Heart right ventricle (tissue), 16 donors: Measurements from ENCODE around the gene GBX1. TPM values are rescaled to one million over a fixed set of nuclear protein-coding genes. Genes with fewer than 3 reads are reported as not detected.

Source experiments
- ATAC-seq, 8 donors: fragments of 200-7000 bp; cut with Tn5 transposase; one replicate each; pipeline ENCODE4 v1.9.1; 2020; ENCODE audit warnings: mild to moderate bottlenecking in 8 of 8, moderate library complexity in 8 of 8, moderate number of reproducible peaks in 1 of 8
- DNase-seq, 2 donors: peaks; one replicate each; pipeline ENCODE4 v3.0.0-alpha.2; 2020
- H3K27ac ChIP-seq, 10 donors: fragments of 200-600 bp; sonication (generic) in 2 of 10; one replicate each; pipeline versions ENCODE4 v1.5.0 to v1.8.0; 2020 to 2022; ENCODE audit warnings: mild to moderate bottlenecking in 3 of 10
- H3K27me3 ChIP-seq, 7 donors: fragments of 200-600 bp; one replicate each; pipeline ENCODE4 v1.8.0; 2021 to 2022; ENCODE audit warnings: mild to moderate bottlenecking in 2 of 7
- H3K36me3 ChIP-seq, 9 donors: fragments of 200-600 bp; sonication (generic) in 1 of 9; one replicate each; pipeline versions ENCODE4 v1.5.0 to v1.8.0; 2020 to 2022; ENCODE audit warnings: mild to moderate bottlenecking in 2 of 9
- H3K4me1 ChIP-seq, 9 donors: fragments of 200-600 bp; sonication (generic) in 1 of 9; one replicate each; pipeline versions ENCODE4 v1.5.0 to v1.8.0; 2020 to 2022; ENCODE audit warnings: mild to moderate bottlenecking in 4 of 9
- H3K4me3 ChIP-seq, 10 donors: fragments of 200-600 bp; sonication (generic) in 2 of 10; one replicate each; pipeline versions ENCODE4 v1.5.0 to v1.8.0; 2020 to 2022; ENCODE audit warnings: mild to moderate bottlenecking in 7 of 10, moderate library complexity in 2 of 10
- H3K9me3 ChIP-seq, 11 donors: fragments of 200-600 bp in 10 of 11; sonication (generic) in 2 of 11; one replicate each; pipeline versions ENCODE4 v1.5.0 to v1.8.0; 2013 to 2022; ENCODE audit warnings: mild to moderate bottlenecking in 2 of 11, control low read depth in 1 of 11, moderate library complexity in 1 of 11
- WGBS, 2 donors: extraction: QIAGEN DNeasy Blood & Tissue Kit; methylation state at CpG; one replicate each; pipeline ENCODE4 v1.1.7; 2013; ENCODE audit warnings: inconsistent platforms in 1 of 2; 5-methylcytosine and 5-hydroxymethylcytosine counted together
- intact Hi-C, 10 donors: fragments of 100-400 bp; cut with DNase I; formaldehyde crosslinking; loops; one replicate each; pipeline versions ENCODE4 v1.11.1 to v1.14.2; 2022
- polyA plus RNA-seq, 2 donors: library from polyadenylated mRNA; stranded (reverse); fragments of 200-250 nt; gene quantifications; one replicate each; pipeline ENCODE4 v1.2.3, GENCODE V29; 2013
- total RNA-seq, 10 donors: library from RNA; stranded (reverse); fragmentation: NEBNext Ultra II Directional in 3 of 10; extraction: Animal tissue kit (Norgen Biotek cat#: 25700) in 3 of 10; gene quantifications; one replicate each; pipeline versions ENCODE4 v1.2.1 to v1.2.4, GENCODE V29; 2021 to 2023
- TF ChIP-seq, protein P1 (sequence below), 9 donors: fragments of 200-600 bp; sonication (generic) in 2 of 9; IDR thresholded peaks; one replicate each; pipeline versions ENCODE4 v1.5.0 to v1.8.0; 2021 to 2022; ENCODE audit warnings: antibody characterized with exemption in 9 of 9, mild to moderate bottlenecking in 5 of 9, moderate library complexity in 1 of 9
- donor health status: Arrhythmogenic right ventricular cardiomyopathy.
- donor health status: ischemic (EF 13 %, LVEDD 7.1; RV severe dilation, severe dysfunction).
- donor health status: healthy with polysubstance abuse.
- donor health status: DM: no; HTN: yes; CAD: no.
- donor health status: DM: no; HTN: no; CAD: no.
- donor health status: ischemic (EF 25% LVEDD 6.9; RV normal size, moderate dysfunction).
- donor health status: ischemic (EF 25% LVEDD 5.7; RV mildly dilated, moderate dysfunction).
- donor health status: healthy.
- donor health status: DM: yes; HTN: yes; CAD: no.
- donor health status: Ischemic cardiomyopathy.
- donor health status: ischemic (EF 35%, LVEDD 5.7; RV mildly dilated, moderate dysfunction).
- donor health status: nonischemic (EF 11% LVEDD 7.7; RV severe dilation, severe dysfunction).
- donor health status: DM: yes; HTN: yes; CAD: no.
- donor health status: PGD.
- donor health status: ischemic (EF 29% LVEDD 5.4; RV normal size, mild dysfunction).
- donor health status: nonischemic (EF 23%, LVEDD 6.1; RV moderate dilation, normal function).

Gene GBX1
- total and polyA plus RNA-seq, 12 donors: 0.04 to 2.0 (median 0.93) TPM; not detected in 3

DNA sequence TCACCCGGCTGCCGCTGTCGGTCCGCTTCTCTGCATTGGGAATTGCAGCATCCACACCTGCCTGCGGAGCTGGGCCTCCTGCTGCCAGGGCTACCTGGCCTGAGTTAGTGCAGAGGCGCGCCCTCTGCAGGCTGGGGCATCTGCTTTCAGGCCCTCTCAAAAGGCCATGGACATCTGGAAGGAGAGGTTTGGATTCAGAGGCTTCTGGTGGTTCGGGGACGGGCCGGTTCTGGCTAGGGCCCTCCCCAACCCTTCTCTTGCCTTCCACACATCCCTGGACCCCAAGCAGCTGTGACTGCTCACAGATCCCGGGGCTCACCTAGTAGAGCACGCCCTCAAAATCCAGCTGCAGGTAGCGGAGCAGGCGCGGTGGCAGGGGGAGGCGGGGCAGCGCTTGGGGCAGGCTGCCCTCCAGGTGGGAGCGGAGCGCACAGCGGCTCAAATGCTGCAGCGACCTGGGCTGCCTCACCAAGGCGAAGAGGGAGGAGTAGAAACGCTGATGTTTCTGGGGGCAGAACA is 8.4 kb upstream of the GBX1 start:
- DNase-seq (no peak), ATAC-seq (no peak)
- peaks cover 0 to 8% (median 0%) of the 10 kb centered on the region in 9 donors for H3K36me3 ChIP-seq
- H3K27ac ChIP-seq: no peak overlapping the region
- 72 to 83% methylated on average over 23 of the region's 23 CpGs for WGBS, 2 donors
- intact Hi-C loops: loop anchor here in 2 of 10 donors (5.0 to 10.0 kb wide), 2 partner anchors 66 to 129 kb away; no protein-coding TSS in a partner anchor
- H3K4me3 ChIP-seq: no peak overlapping the region
- H3K4me1 ChIP-seq: peaks cover 0 to 6% (median 0%) of the 10 kb centered on the region in 9 donors
- TF ChIP-seq, protein P1, sequence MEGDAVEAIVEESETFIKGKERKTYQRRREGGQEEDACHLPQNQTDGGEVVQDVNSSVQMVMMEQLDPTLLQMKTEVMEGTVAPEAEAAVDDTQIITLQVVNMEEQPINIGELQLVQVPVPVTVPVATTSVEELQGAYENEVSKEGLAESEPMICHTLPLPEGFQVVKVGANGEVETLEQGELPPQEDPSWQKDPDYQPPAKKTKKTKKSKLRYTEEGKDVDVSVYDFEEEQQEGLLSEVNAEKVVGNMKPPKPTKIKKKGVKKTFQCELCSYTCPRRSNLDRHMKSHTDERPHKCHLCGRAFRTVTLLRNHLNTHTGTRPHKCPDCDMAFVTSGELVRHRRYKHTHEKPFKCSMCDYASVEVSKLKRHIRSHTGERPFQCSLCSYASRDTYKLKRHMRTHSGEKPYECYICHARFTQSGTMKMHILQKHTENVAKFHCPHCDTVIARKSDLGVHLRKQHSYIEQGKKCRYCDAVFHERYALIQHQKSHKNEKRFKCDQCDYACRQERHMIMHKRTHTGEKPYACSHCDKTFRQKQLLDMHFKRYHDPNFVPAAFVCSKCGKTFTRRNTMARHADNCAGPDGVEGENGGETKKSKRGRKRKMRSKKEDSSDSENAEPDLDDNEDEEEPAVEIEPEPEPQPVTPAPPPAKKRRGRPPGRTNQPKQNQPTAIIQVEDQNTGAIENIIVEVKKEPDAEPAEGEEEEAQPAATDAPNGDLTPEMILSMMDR (IDR thresholded peaks at IDR 0.05): no peak
- H3K27me3 ChIP-seq: peaks cover 0 to 47% (median 28%) of the 10 kb centered on the region in 7 donors
- no peaks in the 10 kb centered on the region for H3K9me3 ChIP-seq

DNA sequence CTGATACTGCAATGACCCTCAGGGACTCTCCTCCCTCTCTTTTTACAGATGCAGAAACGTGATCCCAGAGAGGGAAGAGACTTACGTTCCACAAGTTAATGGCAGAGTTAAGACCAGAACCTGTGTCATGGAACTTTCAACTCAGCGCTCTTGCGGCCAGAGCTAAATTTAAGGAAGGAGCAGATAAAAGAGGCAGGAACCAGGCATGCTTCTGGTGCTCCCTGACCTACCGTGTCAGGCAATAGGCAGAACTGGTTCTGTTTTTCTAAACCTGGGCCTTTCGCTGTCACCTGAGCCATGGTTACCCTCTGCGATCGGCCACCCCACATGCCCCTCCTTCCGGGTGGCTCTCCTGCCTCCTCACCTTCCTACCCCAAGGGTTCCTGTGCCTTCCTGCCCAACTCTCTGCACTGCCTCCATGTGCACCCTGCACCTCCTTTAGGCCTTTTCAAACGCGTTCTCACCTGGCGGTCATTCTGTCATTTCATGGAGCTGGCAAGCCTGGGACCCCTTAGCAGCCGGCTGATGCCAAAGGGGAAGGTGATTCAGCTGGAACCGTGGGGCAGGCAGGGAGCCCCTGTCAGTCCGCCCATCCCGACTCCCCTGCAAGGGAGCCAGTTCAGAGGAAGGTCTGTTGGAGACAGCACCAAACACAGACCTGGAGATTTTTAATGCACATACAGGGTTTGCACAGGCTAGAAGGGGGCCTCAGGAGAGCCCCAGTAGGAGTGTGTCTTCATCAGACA is 7.7 kb upstream of the GBX1 start:
- WGBS, 2 donors: 78 to 80% methylated on average over 16 of the region's 16 CpGs
- peaks cover 0 to 5% (median 0%) of the 10 kb centered on the region in 9 donors for H3K36me3 ChIP-seq
- no peaks in the 10 kb centered on the region for H3K9me3 ChIP-seq
- TF ChIP-seq, protein P1 (IDR thresholded peaks at IDR 0.05): no peak
- H3K27me3 ChIP-seq: peaks cover 0 to 51% (median 28%) of the 10 kb centered on the region in 7 donors
- ATAC-seq (no peak), DNase-seq (no peak)
- peaks cover 0 to 10% (median 0%) of the 10 kb centered on the region in 9 donors for H3K4me1 ChIP-seq
- no peak overlapping the region for H3K4me3 ChIP-seq
- H3K27ac ChIP-seq: no peak overlapping the region
- intact Hi-C loops: loop anchor here in 2 of 10 donors (5.0 to 10.0 kb wide), 2 partner anchors 67 to 130 kb away; no protein-coding TSS in a partner anchor

DNA sequence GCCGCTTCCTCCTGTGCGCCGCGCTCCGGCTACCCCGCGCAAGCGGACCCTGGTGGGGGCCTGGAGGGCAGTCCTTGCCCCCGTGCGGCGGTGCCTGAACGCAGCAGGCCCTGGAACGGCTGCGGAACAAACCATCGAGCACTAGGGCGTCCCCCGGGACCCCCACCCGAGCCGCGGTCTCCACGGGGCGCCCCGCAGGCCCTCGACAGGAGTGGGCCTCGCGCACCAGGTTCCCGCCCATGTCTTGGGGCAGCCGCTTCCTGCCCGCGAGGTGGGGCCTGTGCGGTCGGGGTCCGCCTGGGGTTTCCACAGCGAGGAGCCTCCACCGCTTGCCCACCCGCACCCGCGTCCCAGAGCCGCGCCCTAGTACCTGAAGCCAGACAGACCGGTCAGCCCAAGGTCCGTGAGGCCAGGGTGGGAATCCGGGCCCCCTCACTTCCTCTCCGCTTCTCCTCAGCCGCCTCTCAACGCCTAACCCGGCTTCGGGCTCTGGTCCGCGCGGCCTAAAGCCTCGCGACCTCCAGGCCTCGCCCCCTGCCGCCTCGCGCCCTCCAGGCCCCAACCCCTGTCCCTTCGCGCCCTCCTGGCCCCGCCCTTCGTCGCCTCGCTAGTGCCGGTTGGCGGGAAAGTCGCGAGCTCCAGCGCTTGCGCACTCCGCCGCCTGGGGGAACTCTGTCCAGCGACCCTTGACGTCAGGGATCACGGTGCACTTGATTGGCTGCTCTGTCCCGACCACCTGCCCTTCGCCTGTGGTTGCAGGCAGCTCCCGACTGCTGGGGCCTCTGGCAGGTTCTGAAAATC is 7.0 kb upstream of the GBX1 start:
- Histone ChIP-seq H3K4me1 (peaks cover 0 to 10% (median 0%) of the 10 kb centered on the region in 9 donors), H3K27ac (no peak overlapping the region), H3K9me3 (no peaks in the 10 kb centered on the region), H3K4me3 (no peak overlapping the region), H3K27me3 (peaks cover 0 to 59% (median 29%) of the 10 kb centered on the region in 7 donors), H3K36me3 (no peaks in the 10 kb centered on the region)
- DNase-seq (peak; percentile 37 to 56), ATAC-seq (peak in 6 of 8 donors; percentile 25 to 53 (median 44))
- intact Hi-C loops: loop anchor here in 8 of 10 donors (5.0 to 10.0 kb wide), 5 partner anchors 47 to 130 kb away; no protein-coding TSS in a partner anchor
- 58 to 62% methylated on average over 72 to 77 of the region's 77 CpGs for WGBS, 2 donors
- TF ChIP-seq, protein P1 (IDR thresholded peaks at IDR 0.05): no peak
